K562 (cell line): ENCODE data around the gene ERF. TPM values are rescaled to one million over a fixed set of nuclear protein-coding genes. Genes with fewer than 3 reads are reported as not detected.

Source experiments
- BRD4 ChIP-seq: fragments of 200-600 bp; sonication (generic); IDR thresholded peaks from 2 replicates; pipeline ENCODE4 v1.6.1; 2017; ENCODE audit warnings: inconsistent platforms
- ETV1 ChIP-seq: fragments of 450-650 bp; conservative IDR thresholded peaks from 2 replicates; pipeline ENCODE4 v1.6.1; 2016; ENCODE audit warnings: missing genetic modification characterization, control low read depth, low read depth, missing compliant biosample characterization
- GTF2E2 ChIP-seq: fragments of 200-800 bp; sonication (Bioruptor generic); IDR thresholded peaks from 2 replicates; pipeline ENCODE4 v1.6.1; 2016; ENCODE audit warnings: missing genetic modification characterization, missing compliant biosample characterization
- GTF3C2 ChIP-seq: IDR thresholded peaks from 3 replicates; pipeline ENCODE4 v1.6.1; 2011; ENCODE audit warnings: borderline replicate concordance, mild to moderate bottlenecking, moderate library complexity; ENCODE audit not compliant: insufficient read length; ENCODE audit errors: extremely low read depth
- JUNB ChIP-seq: fragments of 450-650 bp; formaldehyde crosslinking; conservative IDR thresholded peaks from 2 replicates; pipeline ENCODE4 v1.4.0; 2020; ENCODE audit warnings: mild to moderate bottlenecking
- MIER1 ChIP-seq: fragments of 450-650 bp; IDR thresholded peaks from 2 replicates; pipeline ENCODE4 v1.6.1; 2016; ENCODE audit warnings: antibody characterized with exemption, mild to moderate bottlenecking, low read depth
- PBX2 ChIP-seq, 2 experiments: IDR thresholded peaks in 1 of 2; conservative IDR thresholded peaks in 1 of 2; 2 replicates each; pipeline ENCODE4 v1.6.1; 2016; ENCODE audit warnings: low read depth in 2 of 2, mild to moderate bottlenecking in 1 of 2, missing compliant biosample characterization in 1 of 2, missing genetic modification characterization in 1 of 2, moderate library complexity in 1 of 2
- SAP30 ChIP-seq: fragments of 200-600 bp; sonication (generic); IDR thresholded peaks from 2 replicates; pipeline ENCODE4 v1.6.1; 2012; ENCODE audit warnings: borderline replicate concordance, low read depth, mild to moderate bottlenecking, moderate library complexity, low read length, control low read depth, inconsistent platforms; ENCODE audit not compliant: insufficient read depth, poor library complexity, severe bottlenecking
- SMAD1 ChIP-seq: fragments of 150-350 bp; IDR thresholded peaks from 2 replicates; pipeline ENCODE4 v1.6.1; 2014; ENCODE audit warnings: low read length, low read depth; ENCODE audit not compliant: partially characterized antibody
- TARDBP ChIP-seq: fragments of 450-650 bp; IDR thresholded peaks from 2 replicates; pipeline ENCODE4 v1.6.1; 2016
- TEAD1 ChIP-seq, 2 experiments: fragments of 450-650 bp in 1 of 2; sonication (generic) in 1 of 2; formaldehyde crosslinking; IDR thresholded peaks; 2 replicates each; pipeline versions ENCODE4 v1.4.0 to v1.8.0; 2020 to 2022; ENCODE audit warnings: mild to moderate bottlenecking in 2 of 2, missing genetic modification reagents in 1 of 2
- U2AF2 ChIP-seq: fragments of 200-400 bp; formaldehyde crosslinking; optimal IDR thresholded peaks from 2 replicates; pipeline ENCODE3; 2017; ENCODE audit warnings: low read depth, mild to moderate bottlenecking, low read length
- XRCC4 ChIP-seq: IDR thresholded peaks from one replicate; pipeline ENCODE4 v1.6.1; 2011; ENCODE audit not compliant: insufficient read depth, insufficient read length; ENCODE audit errors: extremely low read depth
- ZBTB12 ChIP-seq: fragments of 250-450 bp; sonication (Bioruptor Pico); IDR thresholded peaks from 2 replicates; pipeline ENCODE4 v1.4.0; 2020
- ZBTB5 ChIP-seq: fragments of 450-650 bp; IDR thresholded peaks from 2 replicates; pipeline ENCODE4 v1.6.1; 2017; ENCODE audit warnings: antibody characterized with exemption
- ZNF165 ChIP-seq: fragments of 250-450 bp; sonication (Bioruptor Pico); IDR thresholded peaks from 2 replicates; pipeline ENCODE4 v1.4.0; 2020; ENCODE audit warnings: borderline replicate concordance
- ZNF263 ChIP-seq: sonication (generic); formaldehyde crosslinking; IDR thresholded peaks from 2 replicates; pipeline ENCODE4 v1.8.0; 2022; ENCODE audit warnings: mild to moderate bottlenecking, missing genetic modification reagents, borderline replicate concordance
- ZNF780A ChIP-seq: fragments of 250-450 bp; sonication (Bioruptor Pico); IDR thresholded peaks from 2 replicates; pipeline ENCODE4 v1.5.0; 2021; ENCODE audit warnings: mild to moderate bottlenecking
- polyA plus RNA-seq, 8 experiments: library from polyadenylated mRNA; depleted of rRNA in 4 of 8; stranded (reverse) in 5 of 8; unstranded in 3 of 8; fragments of >200 nt; fragmentation: Nextera tagmentation in 2 of 8; fragmentation: Illumina TruSeq in 1 of 8; extraction: Ambion mirVana in 2 of 8; extraction: Trizol in 1 of 8; gene quantifications; 2 replicates each; pipeline versions ENCODE4 v1.2.1 to v1.2.3, GENCODE V29; 2011 to 2014; ENCODE audit warnings: inconsistent platforms in 1 of 8, missing spikeins in 1 of 8
- total RNA-seq, 7 experiments: library from RNA; depleted of rRNA in 6 of 7; stranded (reverse); fragments of >200 nt in 6 of 7; fragmentation: Illumina TruSeq in 2 of 7; extraction: Trizol in 2 of 7; gene quantifications; 2 replicates each; pipeline versions ENCODE4 v1.2.1 to v1.2.3, GENCODE V29; 2011 to 2021; ENCODE audit warnings: low replicate concordance in 1 of 7

The ERF gene
- total and polyA plus RNA-seq, 9 of the 15 experiments (the other 6 are each of a cell fraction or from before 2014, with no cell fraction given), result 0.03 to 75.4 (median 27.0) TPM

GRCh38 chr19:42229855-42230351 lies 25.0 kb downstream of the ERF start (continued):
- peak; percentile 59 for TF ChIP-seq PBX2 (CRISPR knock-in tag; IDR thresholded peaks at IDR 0.05; ENCODE audit: low read depth)
- peak; percentile 92 for TF ChIP-seq PBX2 (tag; conservative IDR thresholded peaks at IDR 0.05; ENCODE audit: low read depth)
- no peak for TF ChIP-seq SMAD1
- TF ChIP-seq ETV1, result no peak
- TF ChIP-seq TARDBP, result no peak
- no peak for TF ChIP-seq SAP30
- TF ChIP-seq ZBTB12 (CRISPR knock-in tag), result no peak
- no peak for TF ChIP-seq U2AF2
- TF ChIP-seq MIER1, result no peak
- TF ChIP-seq ZNF263, result no peak
- no peak for TF ChIP-seq BRD4
- TF ChIP-seq ZNF780A (CRISPR knock-in tag), result no peak
- TF ChIP-seq GTF2E2 (tag), result no peak
- no peak for TF ChIP-seq XRCC4
- TF ChIP-seq JUNB (CRISPR knock-in tag), result no peak
- no peak for TF ChIP-seq TEAD1 (CRISPR knock-in tag; IDR thresholded peaks at IDR 0.05)
- no peak for TF ChIP-seq GTF3C2
- TF ChIP-seq ZNF165 (CRISPR knock-in tag), result no peak
- TF ChIP-seq ZBTB5, result no peak
